Heart right ventricle (tissue), 16 donors: Measurements from ENCODE around the gene MRPL40. TPM values are rescaled to one million over a fixed set of nuclear protein-coding genes. Genes with fewer than 3 reads are reported as not detected.

Experiments
- ATAC-seq, 8 donors: fragments of 200-7000 bp; cut with Tn5 transposase; one replicate each; pipeline ENCODE4 v1.9.1; 2020; ENCODE audit warnings: mild to moderate bottlenecking in 8 of 8, moderate library complexity in 8 of 8, moderate number of reproducible peaks in 1 of 8
- DNase-seq, 2 donors: peaks; one replicate each; pipeline ENCODE4 v3.0.0-alpha.2; 2020
- H3K27ac ChIP-seq, 10 donors: fragments of 200-600 bp; sonication (generic) in 2 of 10; one replicate each; pipeline versions ENCODE4 v1.5.0 to v1.8.0; 2020 to 2022; ENCODE audit warnings: mild to moderate bottlenecking in 3 of 10
- H3K27me3 ChIP-seq, 7 donors: fragments of 200-600 bp; one replicate each; pipeline ENCODE4 v1.8.0; 2021 to 2022; ENCODE audit warnings: mild to moderate bottlenecking in 2 of 7
- H3K36me3 ChIP-seq, 9 donors: fragments of 200-600 bp; sonication (generic) in 1 of 9; one replicate each; pipeline versions ENCODE4 v1.5.0 to v1.8.0; 2020 to 2022; ENCODE audit warnings: mild to moderate bottlenecking in 2 of 9
- H3K4me1 ChIP-seq, 9 donors: fragments of 200-600 bp; sonication (generic) in 1 of 9; one replicate each; pipeline versions ENCODE4 v1.5.0 to v1.8.0; 2020 to 2022; ENCODE audit warnings: mild to moderate bottlenecking in 4 of 9
- H3K4me3 ChIP-seq, 10 donors: fragments of 200-600 bp; sonication (generic) in 2 of 10; one replicate each; pipeline versions ENCODE4 v1.5.0 to v1.8.0; 2020 to 2022; ENCODE audit warnings: mild to moderate bottlenecking in 7 of 10, moderate library complexity in 2 of 10
- H3K9me3 ChIP-seq, 11 donors: fragments of 200-600 bp in 10 of 11; sonication (generic) in 2 of 11; one replicate each; pipeline versions ENCODE4 v1.5.0 to v1.8.0; 2013 to 2022; ENCODE audit warnings: mild to moderate bottlenecking in 2 of 11, control low read depth in 1 of 11, moderate library complexity in 1 of 11
- WGBS, 2 donors: extraction: QIAGEN DNeasy Blood & Tissue Kit; methylation state at CpG; one replicate each; pipeline ENCODE4 v1.1.7; 2013; ENCODE audit warnings: inconsistent platforms in 1 of 2; 5-methylcytosine and 5-hydroxymethylcytosine counted together
- intact Hi-C, 10 donors: fragments of 100-400 bp; cut with DNase I; formaldehyde crosslinking; loops; one replicate each; pipeline versions ENCODE4 v1.11.1 to v1.14.2; 2022
- polyA plus RNA-seq, 2 donors: library from polyadenylated mRNA; stranded (reverse); fragments of 200-250 nt; gene quantifications; one replicate each; pipeline ENCODE4 v1.2.3, GENCODE V29; 2013
- total RNA-seq, 10 donors: library from RNA; stranded (reverse); fragmentation: NEBNext Ultra II Directional in 3 of 10; extraction: Animal tissue kit (Norgen Biotek cat#: 25700) in 3 of 10; gene quantifications; one replicate each; pipeline versions ENCODE4 v1.2.1 to v1.2.4, GENCODE V29; 2021 to 2023
- TF ChIP-seq, protein P1 (sequence below), 9 donors: fragments of 200-600 bp; sonication (generic) in 2 of 9; IDR thresholded peaks; one replicate each; pipeline versions ENCODE4 v1.5.0 to v1.8.0; 2021 to 2022; ENCODE audit warnings: antibody characterized with exemption in 9 of 9, mild to moderate bottlenecking in 5 of 9, moderate library complexity in 1 of 9
- donor health status: Arrhythmogenic right ventricular cardiomyopathy.
- donor health status: ischemic (EF 13 %, LVEDD 7.1; RV severe dilation, severe dysfunction).
- donor health status: healthy with polysubstance abuse.
- donor health status: DM: no; HTN: yes; CAD: no.
- donor health status: DM: no; HTN: no; CAD: no.
- donor health status: ischemic (EF 25% LVEDD 6.9; RV normal size, moderate dysfunction).
- donor health status: ischemic (EF 25% LVEDD 5.7; RV mildly dilated, moderate dysfunction).
- donor health status: healthy.
- donor health status: DM: yes; HTN: yes; CAD: no.
- donor health status: Ischemic cardiomyopathy.
- donor health status: ischemic (EF 35%, LVEDD 5.7; RV mildly dilated, moderate dysfunction).
- donor health status: nonischemic (EF 11% LVEDD 7.7; RV severe dilation, severe dysfunction).
- donor health status: DM: yes; HTN: yes; CAD: no.
- donor health status: PGD.
- donor health status: ischemic (EF 29% LVEDD 5.4; RV normal size, mild dysfunction).
- donor health status: nonischemic (EF 23%, LVEDD 6.1; RV moderate dilation, normal function).

Gene MRPL40
- total and polyA plus RNA-seq, 12 donors, result 49.2 to 117 (median 56.7) TPM

DNA sequence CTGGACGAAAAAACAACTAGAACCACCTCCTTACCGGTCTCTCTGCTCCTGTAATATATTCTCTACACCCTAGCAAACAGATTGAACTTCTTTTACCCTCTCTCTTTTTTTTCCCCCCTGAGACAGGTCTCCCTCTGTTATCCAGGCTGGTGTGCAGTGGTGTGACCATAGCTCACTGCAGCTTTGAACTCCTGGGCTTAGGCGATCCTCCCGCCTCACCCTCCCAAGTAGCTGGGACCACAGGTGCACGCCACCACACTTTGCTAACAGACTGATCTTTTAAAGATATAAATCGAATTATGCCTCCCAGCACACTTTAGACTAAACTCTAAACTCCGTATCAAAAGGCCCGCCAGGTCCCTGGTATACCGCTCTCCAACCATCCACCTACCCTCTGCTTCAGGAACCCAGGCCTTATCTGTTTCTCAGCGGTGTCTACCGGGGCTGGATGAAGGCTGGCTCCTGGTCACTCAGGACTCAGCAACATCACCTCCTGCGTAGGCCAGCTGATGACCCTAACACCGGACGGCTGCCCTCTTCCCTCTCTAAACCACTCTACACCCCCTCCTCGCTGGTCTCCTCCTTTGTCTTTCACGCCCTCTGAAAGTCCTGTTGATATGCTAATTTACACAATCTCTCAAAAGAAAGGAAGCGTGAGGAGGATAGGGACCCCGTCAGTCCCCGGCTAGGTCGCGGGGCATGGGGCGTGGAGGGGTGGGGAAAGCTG is 14.4 kb downstream of the MRPL40 start:
- DNase-seq (no peak), ATAC-seq (peak in 7 of 8 donors; percentile 1 to 22 (median 6))
- peaks cover 0 to 59% (median 0%) of the 10 kb centered on the region in 9 donors for H3K36me3 ChIP-seq
- peak overlapping the region; percentile 64 to 97 (median 91) for H3K4me3 ChIP-seq
- intact Hi-C loops, result loop anchor here in 4 of 10 donors (1.0 to 10.0 kb wide), 5 partner anchors 14 to 154 kb away; partner anchors contain the start of genes CLTCL1 (in 2 of the 4), MRPL40 (in 2 of the 4), CDC45 (in 1 of the 4) and UFD1 (in 1 of the 4)
- TF ChIP-seq, protein P1, sequence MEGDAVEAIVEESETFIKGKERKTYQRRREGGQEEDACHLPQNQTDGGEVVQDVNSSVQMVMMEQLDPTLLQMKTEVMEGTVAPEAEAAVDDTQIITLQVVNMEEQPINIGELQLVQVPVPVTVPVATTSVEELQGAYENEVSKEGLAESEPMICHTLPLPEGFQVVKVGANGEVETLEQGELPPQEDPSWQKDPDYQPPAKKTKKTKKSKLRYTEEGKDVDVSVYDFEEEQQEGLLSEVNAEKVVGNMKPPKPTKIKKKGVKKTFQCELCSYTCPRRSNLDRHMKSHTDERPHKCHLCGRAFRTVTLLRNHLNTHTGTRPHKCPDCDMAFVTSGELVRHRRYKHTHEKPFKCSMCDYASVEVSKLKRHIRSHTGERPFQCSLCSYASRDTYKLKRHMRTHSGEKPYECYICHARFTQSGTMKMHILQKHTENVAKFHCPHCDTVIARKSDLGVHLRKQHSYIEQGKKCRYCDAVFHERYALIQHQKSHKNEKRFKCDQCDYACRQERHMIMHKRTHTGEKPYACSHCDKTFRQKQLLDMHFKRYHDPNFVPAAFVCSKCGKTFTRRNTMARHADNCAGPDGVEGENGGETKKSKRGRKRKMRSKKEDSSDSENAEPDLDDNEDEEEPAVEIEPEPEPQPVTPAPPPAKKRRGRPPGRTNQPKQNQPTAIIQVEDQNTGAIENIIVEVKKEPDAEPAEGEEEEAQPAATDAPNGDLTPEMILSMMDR (IDR thresholded peaks at IDR 0.05), result no peak
- peak overlapping the region; percentile 87 to 97 (median 93) for H3K27ac ChIP-seq
- 22 to 23% methylated on average over 22 of the region's 22 CpGs for WGBS, 2 donors
- no peaks in the 10 kb centered on the region for H3K27me3 ChIP-seq
- H3K9me3 ChIP-seq, result no peaks in the 10 kb centered on the region
- peaks cover 20 to 56% (median 37%) of the 10 kb centered on the region in 9 donors for H3K4me1 ChIP-seq

DNA sequence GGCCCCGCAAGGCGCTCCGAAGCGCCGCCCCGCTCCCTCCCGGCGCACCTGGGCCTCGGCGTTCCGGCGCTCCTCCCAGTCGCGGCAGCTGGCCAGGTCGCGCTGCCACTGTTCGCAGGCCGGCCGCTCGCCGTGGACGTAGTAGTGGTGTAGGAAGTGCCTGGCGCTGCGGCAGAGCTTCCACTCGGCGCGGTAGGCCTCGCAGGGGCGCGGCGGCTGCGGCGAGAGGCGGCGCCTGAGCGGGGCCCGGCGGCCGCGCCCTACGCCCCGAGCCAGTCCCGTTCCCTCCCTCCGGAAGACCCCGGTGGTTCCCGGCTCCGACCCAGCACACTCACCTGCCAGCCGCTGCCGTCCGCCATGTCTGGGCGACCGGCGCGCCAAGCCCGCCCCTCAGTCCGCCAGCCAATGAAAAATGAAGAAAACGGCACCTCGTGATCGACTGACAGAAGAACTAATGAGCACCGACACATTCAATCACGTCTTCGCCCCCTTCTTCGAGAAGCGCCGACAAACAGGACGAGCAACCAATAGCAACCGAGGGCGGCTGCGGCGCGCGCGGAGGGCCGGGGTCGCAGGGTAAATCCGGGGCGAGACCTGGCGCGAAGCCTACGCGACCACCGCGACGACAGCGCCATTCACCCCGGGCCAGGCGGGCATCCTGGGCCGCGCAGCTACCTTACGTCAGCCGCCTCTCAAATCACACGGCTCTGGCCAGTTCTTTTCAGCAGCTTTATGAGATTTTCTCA is 15.2 kb downstream of the MRPL40 start, which contains the start of gene C22orf39:
Gene C22orf39 (minus strand): TSS at position 382 of the 746 bp plus-strand sequence. CDS start 23 bp downstream, at position 359.
- Histone ChIP-seq H3K4me1 (peaks cover 20 to 52% (median 37%) of the 10 kb centered on the region in 9 donors), H3K27me3 (no peaks in the 10 kb centered on the region), H3K36me3 (peaks cover 0 to 59% (median 4%) of the 10 kb centered on the region in 9 donors), H3K27ac (peak within 1 kb of the TSS; percentile 87 to 97 (median 93)), H3K9me3 (no peaks in the 10 kb centered on the region), H3K4me3 (peak within 1 kb of the TSS; percentile 64 to 97 (median 91))
- ATAC-seq (peak; percentile 92 to 97 (median 96)), DNase-seq (peak; percentile 86 to 95)
- intact Hi-C loops, result loop anchor here in 4 of 10 donors (1.0 to 10.0 kb wide), 5 partner anchors 15 to 155 kb away; partner anchors contain the start of genes CLTCL1 (in 2 of the 4), MRPL40 (in 2 of the 4), CDC45 (in 1 of the 4) and UFD1 (in 1 of the 4)
- WGBS, 2 donors, result 0% methylated on average over 90 to 92 of the region's 92 CpGs
- TF ChIP-seq, protein P1 (IDR thresholded peaks at IDR 0.05), result no peak

DNA sequence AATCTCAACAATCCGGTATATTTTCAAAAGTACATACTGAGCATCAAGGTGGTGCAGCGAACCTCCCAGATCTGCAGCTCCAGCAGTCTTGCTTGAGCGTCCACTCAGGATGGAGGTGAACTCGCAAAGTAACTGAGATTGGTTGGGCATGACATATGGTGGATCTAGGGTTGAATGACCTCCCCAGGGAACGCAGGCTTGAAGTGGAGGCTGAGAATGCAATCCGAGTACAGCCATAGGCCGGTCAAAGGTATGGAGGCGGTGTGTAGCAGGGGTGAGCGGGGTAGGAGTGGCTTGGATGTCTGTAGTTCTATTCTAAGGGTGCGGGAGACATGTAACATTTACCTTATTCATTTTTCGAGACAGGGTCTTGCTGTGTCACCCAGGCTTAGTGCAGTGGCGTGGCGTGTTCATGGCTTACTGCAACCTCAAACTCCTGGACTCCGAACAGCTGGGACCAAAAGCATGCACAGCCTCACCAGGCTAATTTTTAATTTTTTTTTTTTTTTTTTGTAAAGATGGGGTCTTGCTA is 15.8 kb downstream of the MRPL40 start:
- Histone ChIP-seq H3K27ac (peak overlapping the region; percentile 87 to 97 (median 93)), H3K9me3 (no peaks in the 10 kb centered on the region), H3K4me3 (peak overlapping the region; percentile 64 to 97 (median 91)), H3K36me3 (peaks cover 0 to 59% (median 10%) of the 10 kb centered on the region in 9 donors), H3K4me1 (peaks cover 20 to 47% (median 37%) of the 10 kb centered on the region in 9 donors), H3K27me3 (no peaks in the 10 kb centered on the region)
- DNase-seq, result peak in 1 of 2 donors; percentile 27
- TF ChIP-seq, protein P1 (IDR thresholded peaks at IDR 0.05), result no peak
- ATAC-seq, result peak; percentile 12 to 69 (median 46)
- intact Hi-C loops, result loop anchor here in 2 of 10 donors (5.0 to 10.0 kb wide), 2 partner anchors 153 to 156 kb away; partner anchors contain the start of gene CLTCL1 (in 2 of the 2)
- 13 to 16% methylated on average over 14 of the region's 14 CpGs for WGBS, 2 donors
